ENCODE results near the gene DCLK3.

The DCLK3 gene

GRCh38 chr3:36790765-36791164, 26.4 kb upstream of the DCLK3 start:
- no peak overlapping the region for H3K4me3 ChIP-seq (ENCODE audit: low read depth, low read length)
- no peak for DNase-seq
- in situ Hi-C loops (cut with HindIII; ENCODE audit: low pct_ligation_motif_present, low sequenced_read_pairs) = no loop called here
- H3K36me3 ChIP-seq (replicated peaks) = no peaks in the 10 kb centered on the region
- TF ChIP-seq, protein P1, sequence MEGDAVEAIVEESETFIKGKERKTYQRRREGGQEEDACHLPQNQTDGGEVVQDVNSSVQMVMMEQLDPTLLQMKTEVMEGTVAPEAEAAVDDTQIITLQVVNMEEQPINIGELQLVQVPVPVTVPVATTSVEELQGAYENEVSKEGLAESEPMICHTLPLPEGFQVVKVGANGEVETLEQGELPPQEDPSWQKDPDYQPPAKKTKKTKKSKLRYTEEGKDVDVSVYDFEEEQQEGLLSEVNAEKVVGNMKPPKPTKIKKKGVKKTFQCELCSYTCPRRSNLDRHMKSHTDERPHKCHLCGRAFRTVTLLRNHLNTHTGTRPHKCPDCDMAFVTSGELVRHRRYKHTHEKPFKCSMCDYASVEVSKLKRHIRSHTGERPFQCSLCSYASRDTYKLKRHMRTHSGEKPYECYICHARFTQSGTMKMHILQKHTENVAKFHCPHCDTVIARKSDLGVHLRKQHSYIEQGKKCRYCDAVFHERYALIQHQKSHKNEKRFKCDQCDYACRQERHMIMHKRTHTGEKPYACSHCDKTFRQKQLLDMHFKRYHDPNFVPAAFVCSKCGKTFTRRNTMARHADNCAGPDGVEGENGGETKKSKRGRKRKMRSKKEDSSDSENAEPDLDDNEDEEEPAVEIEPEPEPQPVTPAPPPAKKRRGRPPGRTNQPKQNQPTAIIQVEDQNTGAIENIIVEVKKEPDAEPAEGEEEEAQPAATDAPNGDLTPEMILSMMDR (IDR thresholded peaks at IDR 0.05; ENCODE audit: low read depth, low read length, missing control alignments) = no peak
- H3K27ac ChIP-seq = no peak overlapping the region
- H3K27me3 ChIP-seq (replicated peaks) = no peaks in the 10 kb centered on the region

DNA sequence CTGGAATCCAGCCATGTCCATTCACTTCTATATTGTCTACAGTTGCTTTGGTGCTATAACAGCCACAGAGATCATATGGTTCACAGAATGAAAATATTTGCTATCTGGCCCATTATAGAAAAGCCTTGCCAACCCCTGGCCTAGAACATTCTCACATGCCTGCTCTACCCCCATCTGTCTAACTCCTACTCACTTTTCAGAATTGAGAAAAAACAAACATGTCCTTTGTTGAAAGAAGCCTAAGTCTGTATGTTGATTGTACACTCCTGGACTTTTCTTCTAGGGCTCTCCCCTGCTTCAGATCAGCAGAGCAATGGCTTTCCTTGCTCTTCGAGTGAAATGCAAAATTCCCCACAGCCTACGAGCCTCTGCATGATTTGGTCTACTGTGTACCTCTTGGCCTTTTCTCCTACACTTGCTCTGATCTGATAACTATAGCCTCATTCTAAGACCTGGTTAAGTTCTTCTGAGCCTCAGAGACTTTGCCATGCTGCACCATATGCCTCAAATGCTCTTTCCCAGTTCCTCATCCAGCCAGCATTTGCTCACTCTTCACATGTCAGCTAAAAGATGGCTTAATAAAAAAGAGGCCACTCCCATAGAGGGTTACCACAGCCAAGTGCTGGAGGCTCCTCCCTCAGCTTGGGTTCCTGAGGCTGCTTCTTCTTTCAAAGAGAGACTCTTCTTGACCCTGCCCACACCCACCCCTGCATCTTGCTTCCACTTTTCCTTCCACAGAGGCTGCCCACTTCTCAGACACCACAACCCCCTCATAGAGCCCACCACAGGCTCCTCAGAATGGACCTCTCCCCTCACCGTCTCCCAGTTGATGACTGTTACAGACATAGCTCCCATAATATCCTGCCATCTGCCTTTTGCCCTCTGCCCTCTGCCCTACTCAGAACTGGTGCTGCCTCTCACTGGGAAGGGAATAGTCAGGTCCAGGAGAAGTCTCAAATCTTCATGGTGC, 22.9 kb upstream of the DCLK3 start:
- TF ChIP-seq, protein P1 (IDR thresholded peaks at IDR 0.05; ENCODE audit: low read depth, low read length, missing control alignments) = no peak
- in situ Hi-C loops (cut with HindIII; ENCODE audit: low pct_ligation_motif_present, low sequenced_read_pairs) = no loop called here
- Histone ChIP-seq H3K27ac (no peak overlapping the region), H3K36me3 (replicated peaks) (no peaks in the 10 kb centered on the region), H3K27me3 (replicated peaks) (no peaks in the 10 kb centered on the region), H3K4me3 (ENCODE audit: low read depth, low read length) (no peak overlapping the region)
- DNase-seq = no peak

DNA sequence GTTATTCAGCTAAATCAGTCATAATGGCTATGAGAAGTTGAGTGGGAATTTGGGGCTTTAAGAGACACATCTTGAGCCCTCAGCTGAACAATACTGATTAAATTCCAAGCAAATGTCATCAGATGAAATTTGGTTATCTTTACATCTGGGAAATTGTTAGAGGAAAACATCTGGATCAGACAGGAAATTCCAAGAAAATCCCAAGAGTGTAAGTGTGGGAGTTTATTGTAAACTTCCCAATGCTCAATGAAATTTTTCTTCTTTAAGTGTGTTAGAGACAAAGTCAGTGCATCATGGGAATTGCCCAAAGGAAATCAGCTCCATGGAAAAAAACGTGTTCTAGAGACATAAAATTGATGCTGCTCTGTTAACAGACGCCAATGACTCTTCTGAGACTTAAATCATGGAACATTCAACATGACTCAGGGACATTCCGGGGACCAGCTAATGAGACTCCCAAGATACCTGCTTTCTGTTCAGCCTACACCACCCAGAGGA, 19.8 kb upstream of the DCLK3 start:
- in situ Hi-C loops (cut with HindIII; ENCODE audit: low pct_ligation_motif_present, low sequenced_read_pairs) = no loop called here
- H3K27ac ChIP-seq = no peak overlapping the region
- TF ChIP-seq, protein P1 (IDR thresholded peaks at IDR 0.05; ENCODE audit: low read depth, low read length, missing control alignments) = no peak
- H3K27me3 ChIP-seq (replicated peaks) = no peaks in the 10 kb centered on the region
- H3K36me3 ChIP-seq (replicated peaks) = no peaks in the 10 kb centered on the region
- H3K4me3 ChIP-seq (ENCODE audit: low read depth, low read length) = no peak overlapping the region
- DNase-seq = no peak

GRCh38 chr3:36777424-36778218, 13.3 kb upstream of the DCLK3 start:
- Histone ChIP-seq H3K36me3 (replicated peaks) (no peaks in the 10 kb centered on the region), H3K27me3 (replicated peaks) (no peaks in the 10 kb centered on the region), H3K4me3 (ENCODE audit: low read depth, low read length) (no peak overlapping the region), H3K27ac (no peak overlapping the region)
- TF ChIP-seq, protein P1 (IDR thresholded peaks at IDR 0.05; ENCODE audit: low read depth, low read length, missing control alignments) = no peak
- in situ Hi-C loops (cut with HindIII; ENCODE audit: low pct_ligation_motif_present, low sequenced_read_pairs) = no loop called here
- DNase-seq = no peak

DNA sequence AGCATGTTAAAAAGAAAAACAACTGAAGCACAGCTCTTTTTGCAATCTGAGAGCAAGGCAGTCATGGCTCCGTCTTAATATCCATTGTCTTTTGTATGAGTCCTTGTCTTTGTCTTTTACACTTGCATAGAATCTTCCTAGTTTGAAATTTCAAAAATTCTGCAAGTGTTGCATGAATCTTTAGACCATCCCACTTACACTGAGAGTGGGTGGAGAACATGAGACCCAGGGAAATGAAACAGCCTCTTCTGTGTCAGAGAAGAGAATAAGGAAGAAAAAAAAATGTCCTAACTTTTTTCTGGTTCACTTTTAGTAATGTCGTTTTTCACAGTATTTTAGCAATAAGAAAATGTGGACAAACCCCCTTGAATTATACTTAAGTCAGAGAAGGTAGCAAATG, 12.1 kb upstream of the DCLK3 start:
- H3K36me3 ChIP-seq (replicated peaks) = no peaks in the 10 kb centered on the region
- in situ Hi-C loops (cut with HindIII; ENCODE audit: low pct_ligation_motif_present, low sequenced_read_pairs) = no loop called here
- H3K27me3 ChIP-seq (replicated peaks) = no peaks in the 10 kb centered on the region
- no peak overlapping the region for H3K4me3 ChIP-seq (ENCODE audit: low read depth, low read length)
- H3K27ac ChIP-seq = no peak overlapping the region
- TF ChIP-seq, protein P1 (IDR thresholded peaks at IDR 0.05; ENCODE audit: low read depth, low read length, missing control alignments) = no peak
- no peak for DNase-seq
